Measurements from ENCODE around the gene POLA2. TPM values are rescaled to one million over a fixed set of nuclear protein-coding genes. Genes with fewer than 3 reads are reported as not detected.

POLA2 gene
- total and polyA plus RNA-seq, 9 of the 15 experiments (the other 6 are each of a cell fraction or from before 2014, with no cell fraction given) = 2.7 to 134 (median 44.4) TPM

DNA sequence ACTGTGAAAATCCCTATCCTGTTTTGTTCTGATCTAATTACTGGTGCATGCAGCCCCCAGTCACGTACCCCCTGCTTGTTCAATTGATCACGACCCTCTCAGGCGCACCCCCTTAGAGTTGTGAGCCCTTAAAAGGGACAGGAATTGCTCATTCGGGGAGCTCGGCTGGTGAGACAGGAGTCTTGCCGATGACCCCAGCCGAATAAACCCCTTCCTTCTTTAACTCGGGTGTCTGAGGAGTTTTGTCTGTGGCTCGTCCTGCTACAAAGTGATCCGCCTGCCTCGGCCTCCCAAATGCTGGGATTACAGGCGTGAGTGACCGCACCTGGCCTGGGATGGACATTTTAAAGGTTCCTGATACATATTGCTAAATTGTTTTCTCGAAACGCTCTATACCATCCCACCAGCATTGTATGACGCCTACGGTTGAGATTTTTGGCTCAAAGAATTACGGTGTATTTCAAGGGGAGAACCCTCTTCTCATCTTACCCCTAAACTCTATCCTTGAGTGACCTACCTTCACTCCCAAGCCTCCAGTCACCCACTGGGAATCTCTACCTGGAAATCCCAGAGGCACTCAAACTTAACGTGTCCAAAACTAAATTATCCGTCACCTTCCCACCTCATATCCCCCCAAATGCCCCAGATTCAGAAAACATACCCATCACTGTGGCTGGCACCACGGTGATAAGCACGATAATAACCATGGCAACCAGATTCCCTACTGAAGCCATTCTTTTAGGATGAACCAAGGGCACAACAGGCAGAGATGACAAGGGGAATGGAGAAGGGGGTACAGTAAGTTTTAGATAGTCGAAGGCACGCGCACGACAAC, 789 bp upstream of the POLA2 start (continued):
- TF ChIP-seq, protein P1, sequence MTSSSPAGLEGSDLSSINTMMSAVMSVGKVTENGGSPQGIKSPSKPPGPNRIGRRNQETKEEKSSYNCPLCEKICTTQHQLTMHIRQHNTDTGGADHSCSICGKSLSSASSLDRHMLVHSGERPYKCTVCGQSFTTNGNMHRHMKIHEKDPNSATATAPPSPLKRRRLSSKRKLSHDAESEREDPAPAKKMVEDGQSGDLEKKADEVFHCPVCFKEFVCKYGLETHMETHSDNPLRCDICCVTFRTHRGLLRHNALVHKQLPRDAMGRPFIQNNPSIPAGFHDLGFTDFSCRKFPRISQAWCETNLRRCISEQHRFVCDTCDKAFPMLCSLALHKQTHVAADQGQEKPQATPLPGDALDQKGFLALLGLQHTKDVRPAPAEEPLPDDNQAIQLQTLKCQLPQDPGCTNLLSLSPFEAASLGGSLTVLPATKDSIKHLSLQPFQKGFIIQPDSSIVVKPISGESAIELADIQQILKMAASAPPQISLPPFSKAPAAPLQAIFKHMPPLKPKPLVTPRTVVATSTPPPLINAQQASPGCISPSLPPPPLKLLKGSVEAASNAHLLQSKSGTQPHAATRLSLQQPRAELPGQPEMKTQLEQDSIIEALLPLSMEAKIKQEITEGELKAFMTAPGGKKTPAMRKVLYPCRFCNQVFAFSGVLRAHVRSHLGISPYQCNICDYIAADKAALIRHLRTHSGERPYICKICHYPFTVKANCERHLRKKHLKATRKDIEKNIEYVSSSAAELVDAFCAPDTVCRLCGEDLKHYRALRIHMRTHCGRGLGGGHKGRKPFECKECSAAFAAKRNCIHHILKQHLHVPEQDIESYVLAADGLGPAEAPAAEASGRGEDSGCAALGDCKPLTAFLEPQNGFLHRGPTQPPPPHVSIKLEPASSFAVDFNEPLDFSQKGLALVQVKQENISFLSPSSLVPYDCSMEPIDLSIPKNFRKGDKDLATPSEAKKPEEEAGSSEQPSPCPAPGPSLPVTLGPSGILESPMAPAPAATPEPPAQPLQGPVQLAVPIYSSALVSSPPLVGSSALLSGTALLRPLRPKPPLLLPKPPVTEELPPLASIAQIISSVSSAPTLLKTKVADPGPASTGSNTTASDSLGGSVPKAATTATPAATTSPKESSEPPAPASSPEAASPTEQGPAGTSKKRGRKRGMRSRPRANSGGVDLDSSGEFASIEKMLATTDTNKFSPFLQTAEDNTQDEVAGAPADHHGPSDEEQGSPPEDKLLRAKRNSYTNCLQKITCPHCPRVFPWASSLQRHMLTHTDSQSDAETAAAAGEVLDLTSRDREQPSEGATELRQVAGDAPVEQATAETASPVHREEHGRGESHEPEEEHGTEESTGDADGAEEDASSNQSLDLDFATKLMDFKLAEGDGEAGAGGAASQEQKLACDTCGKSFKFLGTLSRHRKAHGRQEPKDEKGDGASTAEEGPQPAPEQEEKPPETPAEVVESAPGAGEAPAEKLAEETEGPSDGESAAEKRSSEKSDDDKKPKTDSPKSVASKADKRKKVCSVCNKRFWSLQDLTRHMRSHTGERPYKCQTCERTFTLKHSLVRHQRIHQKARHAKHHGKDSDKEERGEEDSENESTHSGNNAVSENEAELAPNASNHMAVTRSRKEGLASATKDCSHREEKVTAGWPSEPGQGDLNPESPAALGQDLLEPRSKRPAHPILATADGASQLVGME (CRISPR knock-in tag; IDR thresholded peaks at IDR 0.05) = no peak
- TF ChIP-seq HDAC2 (IDR thresholded peaks at IDR 0.05) = peak; percentile 45; the same call in 1 of the 2 replicates
- TF ChIP-seq ZSCAN32 (CRISPR knock-in tag; IDR thresholded peaks at IDR 0.05) = no peak
- no peak for TF ChIP-seq ASH1L (IDR thresholded peaks at IDR 0.05; ENCODE audit: borderline replicate concordance, low read depth, partially characterized antibody)
- no peak for TF ChIP-seq SMC3 (conservative IDR thresholded peaks at IDR 0.05; ENCODE audit: insufficient read depth, low read depth, low read length)
- TF ChIP-seq COPS2 (conservative IDR thresholded peaks at IDR 0.05) = no peak
- TF ChIP-seq, protein P2, sequence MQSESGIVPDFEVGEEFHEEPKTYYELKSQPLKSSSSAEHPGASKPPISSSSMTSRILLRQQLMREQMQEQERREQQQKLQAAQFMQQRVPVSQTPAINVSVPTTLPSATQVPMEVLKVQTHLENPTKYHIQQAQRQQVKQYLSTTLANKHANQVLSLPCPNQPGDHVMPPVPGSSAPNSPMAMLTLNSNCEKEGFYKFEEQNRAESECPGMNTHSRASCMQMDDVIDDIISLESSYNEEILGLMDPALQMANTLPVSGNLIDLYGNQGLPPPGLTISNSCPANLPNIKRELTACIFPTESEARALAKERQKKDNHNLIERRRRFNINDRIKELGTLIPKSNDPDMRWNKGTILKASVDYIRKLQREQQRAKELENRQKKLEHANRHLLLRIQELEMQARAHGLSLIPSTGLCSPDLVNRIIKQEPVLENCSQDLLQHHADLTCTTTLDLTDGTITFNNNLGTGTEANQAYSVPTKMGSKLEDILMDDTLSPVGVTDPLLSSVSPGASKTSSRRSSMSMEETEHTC (IDR thresholded peaks at IDR 0.05) = no peak
- TF ChIP-seq, protein P3, sequence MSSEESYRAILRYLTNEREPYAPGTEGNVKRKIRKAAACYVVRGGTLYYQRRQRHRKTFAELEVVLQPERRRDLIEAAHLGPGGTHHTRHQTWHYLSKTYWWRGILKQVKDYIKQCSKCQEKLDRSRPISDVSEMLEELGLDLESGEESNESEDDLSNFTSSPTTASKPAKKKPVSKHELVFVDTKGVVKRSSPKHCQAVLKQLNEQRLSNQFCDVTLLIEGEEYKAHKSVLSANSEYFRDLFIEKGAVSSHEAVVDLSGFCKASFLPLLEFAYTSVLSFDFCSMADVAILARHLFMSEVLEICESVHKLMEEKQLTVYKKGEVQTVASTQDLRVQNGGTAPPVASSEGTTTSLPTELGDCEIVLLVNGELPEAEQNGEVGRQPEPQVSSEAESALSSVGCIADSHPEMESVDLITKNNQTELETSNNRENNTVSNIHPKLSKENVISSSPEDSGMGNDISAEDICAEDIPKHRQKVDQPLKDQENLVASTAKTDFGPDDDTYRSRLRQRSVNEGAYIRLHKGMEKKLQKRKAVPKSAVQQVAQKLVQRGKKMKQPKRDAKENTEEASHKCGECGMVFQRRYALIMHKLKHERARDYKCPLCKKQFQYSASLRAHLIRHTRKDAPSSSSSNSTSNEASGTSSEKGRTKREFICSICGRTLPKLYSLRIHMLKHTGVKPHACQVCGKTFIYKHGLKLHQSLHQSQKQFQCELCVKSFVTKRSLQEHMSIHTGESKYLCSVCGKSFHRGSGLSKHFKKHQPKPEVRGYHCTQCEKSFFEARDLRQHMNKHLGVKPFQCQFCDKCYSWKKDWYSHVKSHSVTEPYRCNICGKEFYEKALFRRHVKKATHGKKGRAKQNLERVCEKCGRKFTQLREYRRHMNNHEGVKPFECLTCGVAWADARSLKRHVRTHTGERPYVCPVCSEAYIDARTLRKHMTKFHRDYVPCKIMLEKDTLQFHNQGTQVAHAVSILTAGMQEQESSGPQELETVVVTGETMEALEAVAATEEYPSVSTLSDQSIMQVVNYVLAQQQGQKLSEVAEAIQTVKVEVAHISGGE (CRISPR knock-in tag; IDR thresholded peaks at IDR 0.05) = no peak
- TF ChIP-seq, protein P4, sequence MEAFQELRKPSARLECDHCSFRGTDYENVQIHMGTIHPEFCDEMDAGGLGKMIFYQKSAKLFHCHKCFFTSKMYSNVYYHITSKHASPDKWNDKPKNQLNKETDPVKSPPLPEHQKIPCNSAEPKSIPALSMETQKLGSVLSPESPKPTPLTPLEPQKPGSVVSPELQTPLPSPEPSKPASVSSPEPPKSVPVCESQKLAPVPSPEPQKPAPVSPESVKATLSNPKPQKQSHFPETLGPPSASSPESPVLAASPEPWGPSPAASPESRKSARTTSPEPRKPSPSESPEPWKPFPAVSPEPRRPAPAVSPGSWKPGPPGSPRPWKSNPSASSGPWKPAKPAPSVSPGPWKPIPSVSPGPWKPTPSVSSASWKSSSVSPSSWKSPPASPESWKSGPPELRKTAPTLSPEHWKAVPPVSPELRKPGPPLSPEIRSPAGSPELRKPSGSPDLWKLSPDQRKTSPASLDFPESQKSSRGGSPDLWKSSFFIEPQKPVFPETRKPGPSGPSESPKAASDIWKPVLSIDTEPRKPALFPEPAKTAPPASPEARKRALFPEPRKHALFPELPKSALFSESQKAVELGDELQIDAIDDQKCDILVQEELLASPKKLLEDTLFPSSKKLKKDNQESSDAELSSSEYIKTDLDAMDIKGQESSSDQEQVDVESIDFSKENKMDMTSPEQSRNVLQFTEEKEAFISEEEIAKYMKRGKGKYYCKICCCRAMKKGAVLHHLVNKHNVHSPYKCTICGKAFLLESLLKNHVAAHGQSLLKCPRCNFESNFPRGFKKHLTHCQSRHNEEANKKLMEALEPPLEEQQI (IDR thresholded peaks at IDR 0.05) = no peak
- TF ChIP-seq, protein P5, sequence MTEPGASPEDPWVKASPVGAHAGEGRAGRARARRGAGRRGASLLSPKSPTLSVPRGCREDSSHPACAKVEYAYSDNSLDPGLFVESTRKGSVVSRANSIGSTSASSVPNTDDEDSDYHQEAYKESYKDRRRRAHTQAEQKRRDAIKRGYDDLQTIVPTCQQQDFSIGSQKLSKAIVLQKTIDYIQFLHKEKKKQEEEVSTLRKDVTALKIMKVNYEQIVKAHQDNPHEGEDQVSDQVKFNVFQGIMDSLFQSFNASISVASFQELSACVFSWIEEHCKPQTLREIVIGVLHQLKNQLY (CRISPR knock-in tag; conservative IDR thresholded peaks at IDR 0.05) = no peak
